GM18508 (cell line): ENCODE data around the gene GSTP1.
"Not testable (repeated sequence)": the region's sequence is repeated elsewhere in the genome, so short reads cannot be mapped to it uniquely, and the experiment has no call there.

Source experiments
- ATAC-seq: cut with Tn5 transposase; IDR thresholded peaks from one replicate; pipeline ENCODE4 v1.9.1; 2021; ENCODE audit warnings: moderate number of reproducible peaks; ENCODE audit not compliant: insufficient read depth, unreplicated experiment

Gene GSTP1

DNA sequence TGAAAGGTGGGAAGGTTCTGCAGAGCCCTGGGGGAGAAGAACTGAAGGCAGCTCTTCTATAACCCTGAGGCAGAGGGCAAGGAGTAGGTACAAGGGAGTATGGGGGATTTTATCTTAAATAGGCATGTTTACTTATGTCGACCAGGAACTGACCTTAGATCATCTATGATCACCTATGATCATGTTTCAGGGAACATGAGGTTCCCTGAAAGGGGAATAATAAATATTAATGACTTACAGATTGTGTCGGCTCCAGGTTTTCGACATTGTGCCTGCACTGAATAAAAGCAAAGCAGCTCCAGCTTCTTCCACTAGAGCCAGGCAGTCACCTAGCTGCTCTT, 9.9 kb downstream of the GSTP1 start:
- no peak for ATAC-seq

DNA sequence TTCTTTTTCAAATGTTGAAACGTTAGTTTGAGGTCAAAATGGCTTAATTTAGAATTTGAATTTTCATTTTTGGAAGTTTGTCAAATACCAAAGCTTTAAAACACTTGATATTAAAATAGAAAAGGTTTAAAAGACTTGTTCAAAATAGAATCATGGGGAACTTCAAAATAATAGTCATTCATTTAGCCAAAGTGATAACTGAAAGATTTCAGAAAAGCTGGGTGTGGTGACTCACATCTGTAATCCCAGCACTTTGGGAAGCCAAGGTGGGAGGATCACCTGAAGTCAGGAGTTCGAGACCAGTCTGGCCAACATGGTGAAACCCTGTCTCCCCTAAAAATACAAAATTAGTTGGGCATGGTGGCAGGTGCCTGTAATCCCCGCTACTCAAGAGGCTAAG, 10.9 kb downstream of the GSTP1 start:
- no peak for ATAC-seq

DNA sequence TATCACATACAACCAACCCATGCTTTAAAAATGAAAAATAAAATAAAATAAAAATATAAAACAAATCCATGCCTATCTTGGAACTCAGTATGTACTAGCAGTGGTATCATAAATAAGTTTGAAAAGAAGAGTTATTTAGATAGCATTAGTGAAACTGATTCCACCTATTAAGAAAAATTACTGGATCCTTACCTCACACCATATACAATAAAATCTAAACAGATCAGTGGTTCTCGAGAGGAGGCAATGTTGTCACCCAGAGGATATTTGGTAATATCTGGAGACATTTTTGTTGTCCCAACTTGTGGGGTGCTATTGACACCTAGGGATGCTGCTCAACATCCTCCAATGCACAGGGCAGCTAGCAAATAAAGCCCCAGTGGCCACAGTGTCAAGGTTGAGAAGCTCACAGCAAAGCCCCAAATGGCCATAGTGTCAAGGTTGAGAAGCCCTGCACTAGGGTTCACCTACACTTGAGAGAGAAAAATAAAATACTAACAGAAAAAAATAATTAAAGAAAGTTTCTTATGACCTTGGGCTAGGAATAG, 13.2 kb downstream of the GSTP1 start:
- ATAC-seq = no peak

DNA sequence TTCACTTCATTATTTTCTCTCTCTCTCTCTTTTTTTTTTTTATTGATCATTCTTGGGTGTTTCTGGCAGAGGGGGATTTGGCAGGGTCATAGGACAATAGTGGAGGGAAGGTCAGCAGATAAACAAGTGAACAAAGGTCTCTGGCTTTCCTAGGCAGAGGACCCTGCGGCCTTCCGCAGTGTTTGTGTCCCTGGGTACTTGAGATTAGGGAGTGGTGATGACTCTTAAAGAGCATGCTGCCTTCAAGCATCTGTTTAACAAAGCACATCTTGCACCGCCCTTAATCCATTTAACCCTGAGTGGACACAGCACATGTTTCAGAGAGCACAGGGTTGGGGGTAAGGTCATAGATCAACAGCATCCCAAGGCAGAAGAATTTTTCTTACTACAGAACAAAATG, 13.8 kb downstream of the GSTP1 start:
- ATAC-seq = not testable (repeated sequence)

DNA sequence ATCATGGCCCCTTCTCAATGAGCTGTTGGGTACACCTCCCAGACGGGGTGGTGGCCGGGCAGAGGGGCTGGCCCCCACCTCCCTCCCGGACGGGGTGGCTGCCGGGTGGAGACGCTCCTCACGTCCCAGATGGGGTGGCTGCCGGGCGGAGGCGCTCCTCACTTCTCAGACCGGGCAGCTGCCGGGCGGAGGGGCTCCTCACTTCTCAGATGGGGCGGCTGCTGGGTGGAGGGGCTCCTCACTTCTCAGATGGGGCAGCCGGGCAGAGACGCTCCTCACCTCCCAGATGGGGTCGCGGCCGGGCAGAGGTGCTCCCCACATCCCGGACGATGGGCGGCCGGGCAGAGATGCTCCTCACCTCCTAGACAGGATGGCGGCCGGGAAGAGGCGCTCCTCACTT, 14.4 kb downstream of the GSTP1 start:
- ATAC-seq = not testable (repeated sequence)

DNA sequence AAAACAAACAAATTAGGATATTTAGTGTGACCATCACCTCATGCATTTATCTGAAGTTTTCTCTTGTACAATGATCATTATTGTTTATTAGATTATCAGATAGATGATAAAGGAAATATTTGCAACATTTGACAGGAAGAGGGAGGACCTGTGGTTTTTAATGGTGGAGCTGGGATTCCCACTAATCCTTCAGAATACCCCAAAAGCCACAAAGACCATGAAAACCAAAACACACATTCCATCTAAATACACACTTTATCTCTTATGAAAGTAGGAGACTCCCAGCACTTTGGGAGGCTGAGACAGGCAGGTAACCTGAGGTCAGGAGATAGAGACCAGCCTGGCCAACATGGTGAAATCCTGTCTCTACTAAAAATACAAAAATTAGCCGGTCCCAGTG, 15.5 kb downstream of the GSTP1 start:
- ATAC-seq = no peak

DNA sequence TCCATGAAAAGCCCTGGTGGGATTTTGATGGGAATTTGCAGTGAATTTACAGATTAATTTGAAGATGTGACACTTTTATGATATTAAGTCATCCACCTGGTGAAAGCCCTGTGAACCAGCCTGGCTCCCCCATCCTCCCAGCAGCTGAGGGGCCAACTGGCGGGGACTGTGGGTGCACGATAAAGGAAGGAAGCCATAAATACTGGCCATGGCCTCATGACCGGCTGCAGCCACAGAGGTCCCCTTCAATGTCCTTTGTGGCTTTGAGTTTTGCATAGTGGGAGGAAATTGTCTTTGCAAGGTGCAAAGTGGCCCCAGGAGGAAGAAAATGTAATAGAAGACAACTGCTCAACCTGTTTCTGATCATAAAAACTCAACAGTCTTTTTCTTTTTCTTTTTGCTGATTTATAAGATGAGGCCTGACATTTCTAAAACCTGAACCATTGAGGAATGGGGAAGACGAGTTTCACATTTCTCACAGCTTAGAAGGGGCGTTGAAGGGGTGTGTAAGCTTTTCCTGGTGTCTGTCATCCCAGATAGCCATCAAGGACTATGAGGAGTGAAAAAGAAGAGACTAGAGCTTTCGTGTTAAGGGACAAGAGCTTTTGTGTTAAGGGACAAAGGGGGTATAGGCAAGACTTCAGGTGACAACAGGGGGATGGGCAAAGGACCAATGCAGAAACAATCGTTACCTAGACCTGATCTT, 16.9 kb downstream of the GSTP1 start:
- ATAC-seq = no peak

DNA sequence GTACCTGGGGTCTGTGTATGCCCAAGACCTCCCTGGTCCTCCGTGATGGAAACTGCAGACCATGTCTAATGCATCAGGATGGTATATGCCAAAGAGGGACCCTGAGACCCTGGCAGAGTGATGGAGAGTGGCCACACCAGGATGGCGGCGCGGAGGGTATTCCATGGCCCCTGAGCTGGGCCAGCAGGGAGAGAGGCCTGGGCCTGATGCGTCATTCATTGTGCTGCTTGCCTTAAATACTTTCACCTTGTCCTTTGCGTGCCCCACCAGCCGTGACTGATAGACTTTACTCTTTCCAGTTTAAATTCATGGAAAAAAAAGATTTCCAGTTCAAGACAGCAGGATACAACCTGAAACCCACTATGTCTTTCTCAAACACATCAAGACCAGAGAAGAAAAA, 17.5 kb downstream of the GSTP1 start:
- no peak for ATAC-seq

DNA sequence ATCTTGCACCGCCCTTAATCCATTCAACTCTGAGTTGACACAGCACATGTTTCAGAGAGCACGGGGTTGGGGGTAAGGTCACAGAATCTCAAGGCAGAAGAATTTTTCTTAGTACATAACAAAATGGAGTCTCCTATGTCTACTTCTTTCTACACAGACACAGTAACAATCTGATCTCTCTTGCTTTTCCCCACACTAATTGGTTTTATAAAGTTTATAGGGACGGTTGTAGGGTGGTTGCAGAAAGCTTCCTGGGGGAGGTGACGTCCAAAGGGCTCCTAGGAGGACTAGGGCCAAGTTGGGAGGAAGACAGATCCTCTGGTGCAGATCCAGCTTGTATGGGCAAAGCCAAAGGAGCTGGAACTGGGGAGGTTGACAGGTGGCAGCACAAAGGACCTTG, 20.5 kb downstream of the GSTP1 start:
- ATAC-seq = not testable (repeated sequence)

DNA sequence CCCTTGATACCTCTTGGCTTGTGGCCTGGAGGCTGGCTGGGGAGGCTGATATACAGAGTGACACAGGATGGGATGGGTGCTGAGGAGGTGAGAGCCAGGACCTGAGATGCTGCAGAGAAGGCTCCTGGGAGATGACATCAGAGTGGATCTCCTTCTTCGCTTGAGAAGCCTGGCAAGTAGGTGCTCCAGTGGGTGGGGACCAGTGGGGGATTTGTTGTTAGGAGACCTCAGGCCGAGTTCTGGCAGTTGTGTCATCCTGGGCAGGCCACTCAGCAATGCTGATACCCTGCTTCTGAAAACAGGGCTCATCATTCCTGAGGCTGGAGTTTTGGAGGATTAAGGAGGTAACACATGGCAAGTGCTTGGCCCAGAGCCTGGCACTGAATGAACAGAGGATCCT, 21.2 kb downstream of the GSTP1 start:
- ATAC-seq = no peak

DNA sequence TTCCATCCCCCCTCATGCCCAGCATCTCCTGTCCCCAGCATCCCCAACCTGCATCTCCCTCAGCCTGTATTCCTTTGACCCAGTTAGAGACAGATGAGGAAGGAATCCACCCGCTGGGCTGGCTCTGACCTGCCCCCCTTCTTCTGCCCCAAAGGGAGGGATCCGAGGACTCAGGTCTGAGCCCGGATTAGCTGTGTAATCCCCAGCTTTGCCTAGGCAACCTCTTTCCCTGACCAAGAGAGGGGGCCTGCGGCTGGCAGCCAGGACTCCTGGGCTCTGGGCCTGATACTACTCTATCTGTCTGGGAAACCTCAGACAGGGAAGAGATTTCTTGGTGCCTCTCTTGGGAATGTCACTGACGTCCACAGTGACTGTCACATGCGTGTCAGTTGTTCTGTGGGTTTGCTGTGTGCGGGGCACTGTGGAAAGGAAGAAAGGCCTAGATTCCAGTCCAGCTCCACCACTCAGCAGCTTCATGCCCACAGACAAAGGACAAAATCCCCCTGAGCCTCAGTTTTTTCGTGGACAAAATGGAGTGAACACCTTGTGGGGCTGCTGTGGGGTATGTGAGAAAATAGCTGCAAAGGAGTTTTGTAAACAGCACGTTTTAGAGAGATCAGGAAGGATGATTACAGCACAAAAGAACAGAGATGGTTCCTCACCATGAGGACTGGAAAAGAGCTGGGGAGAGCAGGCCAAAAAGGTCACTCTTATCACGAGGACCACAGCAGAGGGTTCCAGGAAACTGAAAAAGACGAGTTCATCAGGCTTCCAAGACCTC, 21.8 kb downstream of the GSTP1 start:
- ATAC-seq = no peak

DNA sequence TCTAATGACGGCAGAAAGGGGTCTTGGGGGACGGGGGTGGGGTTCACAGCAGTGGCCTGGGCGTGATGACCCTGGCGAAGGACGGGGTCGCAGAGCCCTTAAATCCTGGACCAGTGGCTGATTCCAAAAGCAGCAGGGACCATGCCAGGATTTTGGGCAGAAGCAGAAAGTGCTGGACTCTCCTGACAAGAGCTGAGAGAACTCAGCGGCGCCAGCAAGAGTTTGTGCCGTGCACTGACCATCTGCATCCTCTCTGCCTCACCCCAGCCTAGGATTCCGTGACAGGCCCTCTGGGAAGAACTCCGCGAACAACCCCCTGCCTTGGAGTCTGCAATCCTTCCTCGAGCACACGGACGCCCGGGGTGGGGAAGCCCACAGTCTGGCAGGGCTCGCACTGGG, 22.5 kb downstream of the GSTP1 start:
- ATAC-seq = no peak

DNA sequence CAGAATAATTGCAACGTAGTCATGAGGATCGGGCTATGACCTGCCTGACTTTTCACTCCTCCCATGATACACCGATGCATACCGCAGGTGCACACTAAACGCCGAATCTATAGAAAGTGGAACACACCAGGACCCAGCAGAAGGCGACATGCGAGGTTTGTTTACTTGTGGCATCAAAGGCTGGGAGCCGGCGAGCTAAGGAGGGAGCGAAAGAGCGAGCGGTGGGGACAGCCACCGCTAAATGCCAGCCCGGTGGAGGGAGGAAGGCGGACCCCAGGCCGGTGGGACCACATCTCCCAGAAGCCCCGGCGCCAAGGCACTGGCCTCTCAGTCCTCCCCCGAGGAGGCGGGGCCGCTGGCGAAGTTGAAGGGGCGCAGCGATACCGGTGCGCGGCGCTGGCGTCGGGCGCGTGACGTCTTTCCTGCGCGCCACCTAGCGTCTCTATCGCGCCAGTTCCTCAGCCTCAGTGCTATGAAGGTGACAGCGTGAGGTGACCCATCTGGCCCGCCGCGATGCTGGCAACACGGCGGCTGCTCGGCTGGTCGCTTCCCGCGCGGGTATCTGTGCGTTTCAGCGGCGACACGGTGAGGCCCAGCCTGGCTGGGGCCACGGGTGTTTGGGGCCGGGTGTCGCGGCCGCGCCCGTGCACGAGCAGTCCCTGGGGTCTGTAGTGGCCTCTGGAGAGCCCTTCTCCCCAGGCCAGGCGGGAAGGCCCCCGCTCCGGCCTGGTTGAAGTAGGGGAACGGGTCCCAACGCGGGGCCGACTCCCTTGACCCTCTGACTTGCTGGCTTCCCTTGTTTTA, 23.1 kb downstream of the GSTP1 start, which contains the start of gene NDUFV1:
Gene NDUFV1 (plus strand): TSS at position 445 of the 804 bp plus-strand sequence. CDS start 69 bp downstream, at position 514.
- peak; percentile 63 for ATAC-seq

DNA sequence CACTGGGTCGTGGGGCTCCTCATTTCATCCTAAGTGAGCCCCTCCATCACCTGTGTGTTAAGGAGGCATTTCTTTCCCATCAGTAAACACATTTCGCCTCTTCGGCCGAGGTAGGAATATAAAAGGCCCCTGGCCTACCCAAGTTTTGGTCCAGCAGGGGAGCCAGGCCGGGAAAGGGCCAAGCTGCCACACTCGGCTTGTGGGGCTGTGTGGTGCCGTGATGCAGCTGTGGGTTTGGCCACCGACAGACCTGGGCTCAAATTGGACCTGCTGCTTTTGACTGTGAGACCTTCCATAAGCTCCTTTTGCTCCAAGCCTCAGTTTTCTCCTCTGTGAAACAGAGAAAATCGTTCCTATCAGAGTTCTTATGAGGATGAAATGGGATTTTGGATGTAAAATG, 23.9 kb downstream of the GSTP1 start:
- ATAC-seq = no peak

DNA sequence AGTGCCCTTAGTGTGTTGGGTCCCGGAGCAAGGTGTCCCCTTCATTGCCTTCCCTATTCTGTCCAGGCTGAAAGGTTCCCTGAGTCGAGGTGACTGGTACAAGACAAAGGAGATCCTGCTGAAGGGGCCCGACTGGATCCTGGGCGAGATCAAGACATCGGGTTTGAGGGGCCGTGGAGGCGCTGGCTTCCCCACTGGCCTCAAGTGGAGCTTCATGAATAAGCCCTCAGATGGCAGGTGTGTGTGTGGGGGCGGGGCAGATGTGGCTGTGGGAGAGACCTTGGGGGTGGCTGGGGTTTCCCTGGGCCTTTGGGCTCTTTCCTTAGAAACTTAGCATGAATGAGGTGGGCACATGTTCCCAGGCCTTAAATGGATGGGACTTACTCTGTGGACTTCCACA, 24.9 kb downstream of the GSTP1 start:
- ATAC-seq = no peak

DNA sequence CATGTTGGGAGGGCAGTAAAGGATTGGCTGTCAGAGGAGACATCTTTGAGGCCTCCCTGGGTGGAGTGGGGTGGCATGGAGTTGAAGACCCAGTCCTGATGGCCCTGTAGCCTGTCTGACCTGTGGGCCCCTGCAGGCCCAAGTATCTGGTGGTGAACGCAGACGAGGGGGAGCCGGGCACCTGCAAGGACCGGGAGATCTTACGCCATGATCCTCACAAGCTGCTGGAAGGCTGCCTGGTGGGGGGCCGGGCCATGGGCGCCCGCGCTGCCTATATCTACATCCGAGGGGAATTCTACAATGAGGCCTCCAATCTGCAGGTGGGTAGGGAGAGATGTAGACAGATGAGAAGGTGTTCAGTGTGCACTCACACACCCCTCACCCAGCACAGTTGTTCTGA, 25.7 kb downstream of the GSTP1 start:
- no peak for ATAC-seq

DNA sequence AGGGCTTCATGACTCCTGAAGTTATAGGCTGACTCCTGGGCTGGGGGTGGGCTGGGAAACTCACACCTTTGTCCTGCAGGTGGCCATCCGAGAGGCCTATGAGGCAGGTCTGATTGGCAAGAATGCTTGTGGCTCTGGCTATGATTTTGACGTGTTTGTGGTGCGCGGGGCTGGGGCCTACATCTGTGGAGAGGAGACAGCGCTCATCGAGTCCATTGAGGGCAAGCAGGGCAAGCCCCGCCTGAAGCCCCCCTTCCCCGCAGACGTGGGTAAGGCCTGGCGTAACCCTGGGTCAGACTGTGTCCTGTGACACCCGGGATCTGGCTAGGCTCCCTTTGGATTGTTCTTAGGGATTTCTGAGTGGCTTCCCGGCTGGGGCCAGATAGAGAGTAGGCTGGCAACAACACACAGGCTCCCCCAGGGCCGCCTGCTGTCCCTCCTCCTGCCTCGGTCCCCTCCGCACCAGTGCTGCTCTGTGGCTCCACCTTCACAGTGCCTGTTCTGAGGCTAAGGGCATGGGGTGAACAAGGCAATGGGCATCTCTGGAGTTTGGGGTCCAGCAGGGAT, 26.8 kb downstream of the GSTP1 start:
- no peak for ATAC-seq

DNA sequence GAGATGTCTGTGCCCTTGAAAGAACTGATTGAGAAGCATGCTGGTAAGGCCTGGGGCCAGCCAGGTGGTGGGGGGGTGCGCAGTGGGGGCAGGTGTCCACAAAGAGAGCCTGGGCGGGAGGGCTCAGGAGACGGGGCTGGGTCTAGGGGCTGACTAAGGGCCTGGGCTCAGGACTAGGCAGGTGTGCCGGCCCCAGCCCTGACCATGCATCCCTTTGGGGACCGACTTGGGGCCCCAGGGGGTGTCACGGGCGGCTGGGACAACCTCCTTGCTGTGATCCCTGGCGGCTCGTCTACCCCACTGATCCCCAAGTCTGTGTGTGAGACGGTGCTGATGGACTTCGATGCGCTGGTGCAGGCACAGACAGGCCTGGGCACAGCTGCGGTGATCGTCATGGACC, 27.6 kb downstream of the GSTP1 start:
- no peak for ATAC-seq

DNA sequence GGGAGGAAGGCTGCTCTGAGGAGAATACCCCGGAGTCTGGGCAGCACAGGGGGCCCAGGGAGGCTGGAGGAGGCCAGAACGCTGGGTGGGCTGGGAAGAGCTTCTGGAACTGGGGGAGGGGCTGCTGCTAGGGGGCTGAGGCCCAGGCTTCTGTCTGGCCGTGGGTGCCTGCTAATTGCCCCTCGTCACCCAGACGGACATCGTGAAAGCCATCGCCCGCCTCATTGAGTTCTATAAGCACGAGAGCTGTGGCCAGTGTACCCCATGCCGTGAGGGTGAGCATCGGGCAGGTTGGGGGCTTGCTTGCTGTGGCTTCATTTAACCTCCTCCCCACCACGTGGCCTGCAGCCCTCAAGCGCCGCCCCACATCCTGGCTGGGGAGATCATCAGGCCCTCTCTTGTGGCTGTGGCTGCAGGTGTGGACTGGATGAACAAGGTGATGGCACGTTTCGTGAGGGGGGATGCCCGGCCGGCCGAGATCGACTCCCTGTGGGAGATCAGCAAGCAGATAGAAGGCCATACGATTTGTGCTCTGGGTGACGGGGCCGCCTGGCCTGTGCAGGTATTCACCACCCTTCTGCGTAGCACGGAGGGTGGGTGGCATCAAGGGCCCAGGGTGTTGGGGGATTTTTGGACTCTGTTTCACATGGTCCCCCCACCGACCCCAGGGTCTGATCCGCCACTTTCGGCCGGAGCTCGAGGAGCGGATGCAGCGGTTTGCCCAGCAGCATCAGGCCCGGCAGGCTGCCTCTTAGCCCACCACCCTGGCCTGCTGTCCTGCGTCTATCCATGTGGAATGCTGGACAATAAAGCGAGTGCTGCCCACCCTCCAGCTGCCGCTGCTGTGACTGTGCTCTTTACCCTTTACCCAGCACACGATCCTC, 28.3 kb downstream of the GSTP1 start:
- no peak for ATAC-seq

DNA sequence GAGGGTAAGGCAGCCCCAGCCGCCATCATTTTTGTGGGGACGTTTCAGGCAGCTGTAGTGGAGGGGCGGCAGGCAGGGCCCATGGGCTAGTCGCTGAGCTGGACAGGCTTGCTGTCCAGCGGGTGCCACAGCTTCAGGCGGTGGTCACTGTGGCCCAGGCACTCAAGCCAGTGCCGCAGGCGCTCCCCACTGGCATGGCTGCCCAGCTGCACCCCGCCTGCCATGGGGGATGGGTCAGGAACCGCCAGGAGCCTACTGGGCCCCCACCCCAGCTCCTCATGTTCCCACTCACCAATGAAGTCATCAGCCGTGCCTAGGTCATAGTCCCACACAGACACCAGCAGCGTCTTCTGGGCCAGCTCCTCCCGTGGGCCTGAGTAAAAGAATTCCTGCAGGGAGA, 29.1 kb downstream of the GSTP1 start:
- ATAC-seq = no peak
